Neural progenitor cell (in vitro differentiated cells): Measurements from ENCODE around the gene SCAPER. TPM values are rescaled to one million over a fixed set of nuclear protein-coding genes. Genes with fewer than 3 reads are reported as not detected.

Experiments used
- DNase-seq: peaks from one replicate; pipeline ENCODE4 v3.0.0-alpha.2; 2016; ENCODE audit warnings: low spot score
- H2AFZ ChIP-seq: fragments of 200-600 bp; sonication (generic); replicated peaks from 2 replicates; pipeline ENCODE4 v1.6.1; 2016; ENCODE audit warnings: antibody characterized with exemption
- H3F3A ChIP-seq: fragments of 200-600 bp; sonication (generic); 2 replicates; pipeline ENCODE4 v1.6.1; 2016; ENCODE audit warnings: antibody characterized with exemption, low read depth
- H3K27ac ChIP-seq: fragments of 200-600 bp; sonication (generic); 2 replicates; pipeline ENCODE4 v1.5.1; 2016; ENCODE audit warnings: mild to moderate bottlenecking
- H3K27me3 ChIP-seq: fragments of 200-600 bp; sonication (generic); 2 replicates; pipeline ENCODE4 v1.6.1; 2016; ENCODE audit warnings: mild to moderate bottlenecking, moderate library complexity
- H3K36me3 ChIP-seq: fragments of 200-600 bp; sonication (generic); 2 replicates; pipeline ENCODE4 v1.5.1; 2016
- H3K4me1 ChIP-seq: fragments of 200-600 bp; sonication (generic); 2 replicates; pipeline ENCODE4 v1.6.1; 2016; ENCODE audit warnings: mixed run types
- H3K4me2 ChIP-seq: fragments of 200-600 bp; sonication (generic); 2 replicates; pipeline ENCODE4 v1.6.1; 2016
- H3K4me3 ChIP-seq: fragments of 200-600 bp; sonication (generic); 2 replicates; pipeline ENCODE4 v1.5.1; 2016
- H3K79me2 ChIP-seq: fragments of 200-600 bp; sonication (generic); 2 replicates; pipeline ENCODE4 v1.6.1; 2016; ENCODE audit warnings: low read depth
- H3K9ac ChIP-seq: fragments of 200-600 bp; sonication (generic); 2 replicates; pipeline ENCODE4 v1.6.1; 2016
- H3K9me3 ChIP-seq: fragments of 200-600 bp; sonication (generic); 2 replicates; pipeline ENCODE4 v1.5.1; 2016; ENCODE audit warnings: low read depth
- H4K20me1 ChIP-seq: fragments of 200-600 bp; sonication (generic); 2 replicates; pipeline ENCODE4 v1.6.1; 2016; ENCODE audit warnings: low read depth
- H3K27ac Mint-ChIP-seq: 3 replicates; pipeline ENCODE4 v1.8.0; 2021; ENCODE audit warnings: mixed read lengths
- H3K27me3 Mint-ChIP-seq: 2 replicates; pipeline ENCODE4 v1.8.0; 2022; ENCODE audit warnings: low read depth, mild to moderate bottlenecking, inconsistent platforms, moderate library complexity, mixed read lengths; ENCODE audit not compliant: insufficient read depth
- H3K36me3 Mint-ChIP-seq: 3 replicates; pipeline ENCODE4 v1.8.0; 2021; ENCODE audit warnings: mixed read lengths
- H3K4me1 Mint-ChIP-seq: 3 replicates; pipeline ENCODE4 v1.8.0; 2021; ENCODE audit warnings: mixed read lengths
- H3K4me3 Mint-ChIP-seq: 3 replicates; pipeline ENCODE4 v1.8.0; 2021; ENCODE audit warnings: mild to moderate bottlenecking, moderate library complexity, mixed read lengths
- H3K9me3 Mint-ChIP-seq: 3 replicates; pipeline ENCODE4 v1.8.0; 2020; ENCODE audit warnings: mixed read lengths
- EZH2 ChIP-seq: fragments of 200-600 bp; sonication (generic); IDR thresholded peaks from 2 replicates; pipeline ENCODE4 v1.6.1; 2017; ENCODE audit warnings: antibody characterized with exemption, mild to moderate bottlenecking, moderate library complexity
- EZH2phosphoT487 ChIP-seq: fragments of 200-600 bp; sonication (generic); IDR thresholded peaks from 2 replicates; pipeline ENCODE4 v1.6.1; 2017; ENCODE audit warnings: antibody characterized with exemption
- total RNA-seq: library from RNA; depleted of rRNA; stranded (reverse); fragments of >200 nt; gene quantifications from 2 replicates; pipeline ENCODE4 v1.2.3, GENCODE V29; 2015; ENCODE audit warnings: low replicate concordance
- TF ChIP-seq, protein P1 (sequence below): fragments of 200-600 bp; sonication (generic); IDR thresholded peaks from 2 replicates; pipeline ENCODE4 v1.5.1; 2017; ENCODE audit warnings: antibody characterized with exemption, mild to moderate bottlenecking

SCAPER gene
- total RNA-seq, 1 donor from 2014 or later, result 20.4 TPM

DNA sequence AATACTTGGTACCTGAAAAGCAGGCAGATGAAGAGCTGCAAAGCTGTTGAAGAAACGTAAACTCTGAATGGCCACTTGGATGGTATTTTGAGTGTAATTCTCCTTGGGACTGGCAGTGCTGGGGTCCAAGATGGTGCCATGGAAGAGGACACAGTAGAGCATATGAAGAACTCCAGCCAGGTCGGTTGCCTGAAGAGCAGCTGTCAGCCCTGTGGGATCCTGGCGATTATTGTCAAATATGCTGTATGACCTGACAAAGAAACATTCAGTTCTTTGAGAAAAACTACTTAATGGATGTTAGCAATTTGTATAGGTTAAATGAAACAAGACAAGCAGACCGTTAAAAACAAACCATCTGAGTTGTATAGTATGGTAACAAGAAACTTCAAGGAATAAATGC lies 523.8 kb downstream of the SCAPER start:
- DNase-seq, result no peak
- Histone ChIP-seq H3K4me1 (peaks cover 9% of the 10 kb centered on the region), H3K9me3 (no peaks in the 10 kb centered on the region), H3F3A (no peaks in the 10 kb centered on the region), H2AFZ (no peak overlapping the region), H3K79me2 (no peaks in the 10 kb centered on the region), H3K4me3 (no peak overlapping the region), H3K36me3 (no peaks in the 10 kb centered on the region), H3K4me2 (no peak overlapping the region), H3K27ac (no peak overlapping the region), H3K27me3 (no peaks in the 10 kb centered on the region), H3K9ac (no peak overlapping the region), H4K20me1 (no peaks in the 10 kb centered on the region)
- Mint-ChIP-seq H3K27ac (no peak overlapping the region), H3K9me3 (no peaks in the 10 kb centered on the region), H3K36me3 (no peaks in the 10 kb centered on the region), H3K4me1 (peaks cover 5% of the 10 kb centered on the region), H3K4me3 (no peak overlapping the region), H3K27me3 (no peaks in the 10 kb centered on the region)
- TF ChIP-seq EZH2, result no peak
- TF ChIP-seq EZH2phosphoT487, result no peak
- TF ChIP-seq, protein P1, sequence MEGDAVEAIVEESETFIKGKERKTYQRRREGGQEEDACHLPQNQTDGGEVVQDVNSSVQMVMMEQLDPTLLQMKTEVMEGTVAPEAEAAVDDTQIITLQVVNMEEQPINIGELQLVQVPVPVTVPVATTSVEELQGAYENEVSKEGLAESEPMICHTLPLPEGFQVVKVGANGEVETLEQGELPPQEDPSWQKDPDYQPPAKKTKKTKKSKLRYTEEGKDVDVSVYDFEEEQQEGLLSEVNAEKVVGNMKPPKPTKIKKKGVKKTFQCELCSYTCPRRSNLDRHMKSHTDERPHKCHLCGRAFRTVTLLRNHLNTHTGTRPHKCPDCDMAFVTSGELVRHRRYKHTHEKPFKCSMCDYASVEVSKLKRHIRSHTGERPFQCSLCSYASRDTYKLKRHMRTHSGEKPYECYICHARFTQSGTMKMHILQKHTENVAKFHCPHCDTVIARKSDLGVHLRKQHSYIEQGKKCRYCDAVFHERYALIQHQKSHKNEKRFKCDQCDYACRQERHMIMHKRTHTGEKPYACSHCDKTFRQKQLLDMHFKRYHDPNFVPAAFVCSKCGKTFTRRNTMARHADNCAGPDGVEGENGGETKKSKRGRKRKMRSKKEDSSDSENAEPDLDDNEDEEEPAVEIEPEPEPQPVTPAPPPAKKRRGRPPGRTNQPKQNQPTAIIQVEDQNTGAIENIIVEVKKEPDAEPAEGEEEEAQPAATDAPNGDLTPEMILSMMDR, result no peak

DNA sequence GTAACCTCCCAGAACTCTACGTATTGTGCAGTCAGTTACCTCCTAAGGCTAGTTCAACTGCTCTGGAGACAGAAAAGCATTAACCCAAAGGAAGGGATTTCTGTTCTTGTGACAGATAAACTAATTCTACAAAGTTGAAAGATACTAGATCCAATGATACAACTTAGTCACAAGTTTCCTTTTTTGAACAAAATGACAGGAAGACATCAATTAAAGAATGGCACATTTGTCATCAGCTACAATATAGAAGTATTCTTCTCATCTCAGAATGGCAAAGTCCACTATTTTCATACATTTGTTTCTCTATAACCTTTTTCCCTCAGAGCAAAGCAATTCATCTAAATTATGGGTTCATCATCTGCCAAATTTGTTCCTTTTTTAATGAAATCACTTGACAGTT lies 524.9 kb downstream of the SCAPER start:
- Histone ChIP-seq H3K4me1 (peaks cover 13% of the 10 kb centered on the region), H3K79me2 (no peaks in the 10 kb centered on the region), H3K4me2 (no peak overlapping the region), H3K9ac (no peak overlapping the region), H3K36me3 (no peaks in the 10 kb centered on the region), H3K9me3 (no peaks in the 10 kb centered on the region), H3K27me3 (no peaks in the 10 kb centered on the region), H3F3A (no peaks in the 10 kb centered on the region), H3K27ac (no peak overlapping the region), H4K20me1 (no peaks in the 10 kb centered on the region), H3K4me3 (no peak overlapping the region), H2AFZ (no peak overlapping the region)
- Mint-ChIP-seq H3K27ac (no peak overlapping the region), H3K4me1 (peaks cover 10% of the 10 kb centered on the region), H3K4me3 (no peak overlapping the region), H3K9me3 (no peaks in the 10 kb centered on the region), H3K36me3 (peaks cover under 1% of the 10 kb centered on the region), H3K27me3 (peaks cover 2% of the 10 kb centered on the region)
- TF ChIP-seq EZH2 (no peak), EZH2phosphoT487 (no peak)
- TF ChIP-seq, protein P1, result no peak
- DNase-seq, result no peak

DNA sequence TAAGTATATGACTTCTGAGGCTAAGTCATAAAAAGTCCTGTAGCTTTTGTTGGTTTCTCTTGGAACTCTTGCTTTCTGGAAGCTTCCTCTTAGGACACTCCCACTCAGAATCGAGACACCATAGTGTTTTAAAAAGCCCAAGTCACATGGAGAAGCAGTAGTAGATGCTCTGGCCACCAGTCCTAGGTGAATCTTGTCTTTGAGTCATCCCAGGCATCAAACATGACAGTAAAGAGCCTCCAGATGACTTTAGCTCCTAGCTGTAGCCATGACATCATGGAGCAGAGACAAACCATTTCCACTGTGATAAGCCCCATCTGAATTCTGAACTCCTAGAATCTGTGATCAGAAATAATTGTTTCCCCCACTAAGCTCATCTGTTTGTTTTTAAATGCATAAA lies 526.4 kb downstream of the SCAPER start:
- no peak overlapping the region for H3K9ac ChIP-seq
- no peaks in the 10 kb centered on the region for H3K27me3 ChIP-seq
- peaks cover 13% of the 10 kb centered on the region for H3K4me1 ChIP-seq
- H3K36me3 Mint-ChIP-seq, result peaks cover 2% of the 10 kb centered on the region
- no peak overlapping the region for H3K4me2 ChIP-seq
- H3K4me1 Mint-ChIP-seq, result peaks cover 10% of the 10 kb centered on the region
- H3K27ac Mint-ChIP-seq, result no peak overlapping the region
- no peaks in the 10 kb centered on the region for H3K9me3 Mint-ChIP-seq
- H3F3A ChIP-seq, result no peaks in the 10 kb centered on the region
- H3K79me2 ChIP-seq, result no peaks in the 10 kb centered on the region
- H3K27ac ChIP-seq, result no peak overlapping the region
- H3K9me3 ChIP-seq, result no peaks in the 10 kb centered on the region
- H4K20me1 ChIP-seq, result no peaks in the 10 kb centered on the region
- TF ChIP-seq EZH2phosphoT487, result no peak
- H3K4me3 ChIP-seq, result no peak overlapping the region
- no peak overlapping the region for H2AFZ ChIP-seq
- H3K27me3 Mint-ChIP-seq, result peaks cover 2% of the 10 kb centered on the region
- H3K4me3 Mint-ChIP-seq, result no peak overlapping the region
- no peaks in the 10 kb centered on the region for H3K36me3 ChIP-seq
- no peak for DNase-seq

DNA sequence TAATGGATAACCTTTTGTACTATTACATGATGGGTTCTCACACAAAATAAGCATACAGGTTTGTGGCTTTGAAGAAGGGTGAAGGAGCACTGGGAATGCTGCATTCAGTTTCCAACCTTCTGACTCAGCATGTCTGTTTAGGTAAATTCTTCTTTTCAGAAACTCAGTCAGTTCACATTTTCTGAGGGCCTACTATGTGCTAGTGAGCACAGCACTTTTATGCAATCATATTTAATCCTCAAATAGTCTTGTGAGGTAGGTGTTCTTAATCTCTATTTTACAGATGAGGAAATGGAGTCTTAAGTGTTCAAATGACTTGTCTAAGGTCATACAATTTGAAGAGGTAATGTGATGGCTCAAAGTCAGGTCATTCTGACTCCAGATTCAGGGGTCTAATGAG lies 527.4 kb downstream of the SCAPER start:
- Mint-ChIP-seq H3K27ac (no peak overlapping the region), H3K9me3 (no peaks in the 10 kb centered on the region), H3K27me3 (peaks cover 2% of the 10 kb centered on the region), H3K4me3 (no peak overlapping the region), H3K4me1 (peaks cover 10% of the 10 kb centered on the region), H3K36me3 (peaks cover 2% of the 10 kb centered on the region)
- Histone ChIP-seq H2AFZ (no peak overlapping the region), H4K20me1 (no peaks in the 10 kb centered on the region), H3K4me1 (peaks cover 13% of the 10 kb centered on the region), H3K9me3 (no peaks in the 10 kb centered on the region), H3F3A (no peaks in the 10 kb centered on the region), H3K4me2 (no peak overlapping the region), H3K36me3 (no peaks in the 10 kb centered on the region), H3K27me3 (no peaks in the 10 kb centered on the region), H3K9ac (no peak overlapping the region), H3K27ac (no peak overlapping the region), H3K79me2 (no peaks in the 10 kb centered on the region), H3K4me3 (no peak overlapping the region)
- TF ChIP-seq EZH2phosphoT487, result no peak
- TF ChIP-seq, protein P1, result no peak
- TF ChIP-seq EZH2, result no peak
- DNase-seq, result no peak
